Liver (tissue), 9 donors: Measurements from ENCODE around the gene EIPR1. TPM values are rescaled to one million over a fixed set of nuclear protein-coding genes. Genes with fewer than 3 reads are reported as not detected.

Experiments used
- DNase-seq: peaks from one replicate; pipeline ENCODE4 v3.0.0-alpha.2; 2017; ENCODE audit warnings: low spot score
- H3K27ac ChIP-seq, 2 donors: one replicate each; pipeline ENCODE4 v1.7.0; 2013; ENCODE audit warnings: inconsistent platforms in 2 of 2, low read length in 2 of 2, control low read depth in 1 of 2, low read depth in 1 of 2, mild to moderate bottlenecking in 1 of 2
- H3K27me3 ChIP-seq, 4 donors: one replicate each; pipeline versions ENCODE4 v1.6.1 to v1.7.0; 2013; ENCODE audit warnings: low read length in 3 of 4, inconsistent platforms in 1 of 4, mild to moderate bottlenecking in 1 of 4, moderate library complexity in 1 of 4; ENCODE audit not compliant: control insufficient read depth in 4 of 4, insufficient read depth in 4 of 4
- H3K36me3 ChIP-seq, 4 donors: one replicate each; pipeline versions ENCODE4 v1.6.1 to v1.7.0; 2013; ENCODE audit warnings: low read length in 3 of 4, mild to moderate bottlenecking in 3 of 4, low read depth in 1 of 4, moderate library complexity in 1 of 4; ENCODE audit not compliant: control insufficient read depth in 4 of 4, insufficient read depth in 3 of 4
- H3K4me1 ChIP-seq, 4 donors: one replicate each; pipeline versions ENCODE4 v1.6.1 to v1.7.0; 2013; ENCODE audit warnings: low read length in 3 of 4, mild to moderate bottlenecking in 3 of 4, moderate library complexity in 1 of 4; ENCODE audit not compliant: control insufficient read depth in 4 of 4, insufficient read depth in 4 of 4
- H3K4me3 ChIP-seq, 3 donors: one replicate each; pipeline versions ENCODE4 v1.6.1 to v1.7.0; 2013; ENCODE audit warnings: low read length in 3 of 3, control low read depth in 1 of 3, low read depth in 1 of 3, mild to moderate bottlenecking in 1 of 3
- H3K9ac ChIP-seq, 2 donors: one replicate each; pipeline ENCODE4 v1.7.0; 2013; ENCODE audit warnings: low read length in 2 of 2, mild to moderate bottlenecking in 2 of 2, moderate library complexity in 2 of 2, control low read depth in 1 of 2, low read depth in 1 of 2
- H3K9me3 ChIP-seq, 4 donors: one replicate each; pipeline versions ENCODE4 v1.6.1 to v1.7.0; 2013; ENCODE audit warnings: low read length in 3 of 4; ENCODE audit not compliant: control insufficient read depth in 4 of 4
- ATF3 ChIP-seq: IDR thresholded peaks from 2 replicates; pipeline ENCODE4 v1.6.1; 2016; ENCODE audit warnings: antibody characterized with exemption
- CTCF ChIP-seq: fragments of 150-350 bp; IDR thresholded peaks from 2 replicates; pipeline ENCODE4 v1.5.1; 2017; ENCODE audit warnings: improper control_type of control experiment, low read depth, low read length; ENCODE audit not compliant: missing input control
- EGR1 ChIP-seq, 2 donors: IDR thresholded peaks; 2 replicates each; pipeline ENCODE4 v1.6.1; 2016 to 2018; ENCODE audit warnings: antibody characterized with exemption in 2 of 2, low read depth in 2 of 2
- FOXA1 ChIP-seq: IDR thresholded peaks from 2 replicates; pipeline ENCODE4 v1.6.1; 2016; ENCODE audit warnings: antibody characterized with exemption
- FOXA2 ChIP-seq: IDR thresholded peaks from 2 replicates; pipeline ENCODE4 v1.6.1; 2016; ENCODE audit warnings: antibody characterized with exemption
- GABPA ChIP-seq, 2 donors: IDR thresholded peaks in 1 of 2; conservative IDR thresholded peaks in 1 of 2; 2 replicates each; pipeline ENCODE4 v1.6.1; 2016; ENCODE audit warnings: antibody characterized with exemption in 2 of 2, mild to moderate bottlenecking in 1 of 2, moderate library complexity in 1 of 2
- HNF4A ChIP-seq, 2 donors: conservative IDR thresholded peaks; 2 replicates each; pipeline ENCODE4 v1.6.1; 2016; ENCODE audit warnings: antibody characterized with exemption in 2 of 2, mild to moderate bottlenecking in 2 of 2
- HNF4G ChIP-seq: IDR thresholded peaks from 2 replicates; pipeline ENCODE4 v1.6.1; 2016; ENCODE audit warnings: antibody characterized with exemption
- JUND ChIP-seq, 2 donors: IDR thresholded peaks; 2 replicates each; pipeline ENCODE4 v1.6.1; 2016; ENCODE audit warnings: antibody characterized with exemption in 2 of 2
- MAX ChIP-seq: IDR thresholded peaks from 2 replicates; pipeline ENCODE4 v1.6.1; 2016; ENCODE audit warnings: antibody characterized with exemption
- NR2F2 ChIP-seq: IDR thresholded peaks from 2 replicates; pipeline ENCODE4 v1.6.1; 2016; ENCODE audit warnings: antibody characterized with exemption
- RAD21 ChIP-seq, 2 donors: IDR thresholded peaks; 2 replicates each; pipeline ENCODE4 v1.6.1; 2016; ENCODE audit warnings: antibody characterized with exemption in 2 of 2, mild to moderate bottlenecking in 2 of 2
- REST ChIP-seq: IDR thresholded peaks from 2 replicates; pipeline ENCODE4 v1.6.1; 2016; ENCODE audit warnings: antibody characterized with exemption, mild to moderate bottlenecking
- RXRA ChIP-seq, 2 donors: IDR thresholded peaks; 2 replicates each; pipeline ENCODE4 v1.6.1; 2017 to 2018; ENCODE audit warnings: antibody characterized with exemption in 2 of 2, mild to moderate bottlenecking in 1 of 2
- SP1 ChIP-seq: IDR thresholded peaks from 2 replicates; pipeline ENCODE4 v1.6.1; 2018; ENCODE audit warnings: antibody characterized with exemption, mild to moderate bottlenecking
- TAF1 ChIP-seq: conservative IDR thresholded peaks from 2 replicates; pipeline ENCODE4 v1.6.1; 2016; ENCODE audit warnings: antibody characterized with exemption, mild to moderate bottlenecking
- YY1 ChIP-seq: IDR thresholded peaks from 2 replicates; pipeline ENCODE4 v1.6.1; 2016; ENCODE audit warnings: antibody characterized with exemption, mild to moderate bottlenecking
- ZBTB33 ChIP-seq: IDR thresholded peaks from 2 replicates; pipeline ENCODE4 v1.6.1; 2016; ENCODE audit warnings: antibody characterized with exemption
- WGBS: extraction: QIAGEN DNeasy Blood & Tissue Kit; methylation state at CpG from one replicate; pipeline ENCODE4 v1.1.7; 2013; 5-methylcytosine and 5-hydroxymethylcytosine counted together
- polyA plus RNA-seq, 2 donors: library from polyadenylated mRNA; stranded (reverse) in 1 of 2; unstranded in 1 of 2; fragments of 200-250 nt in 1 of 2; fragments of >200 nt in 1 of 2; fragmentation: Nextera tagmentation in 1 of 2; extraction: Ambion mirVana in 1 of 2; gene quantifications; one replicate each; pipeline versions ENCODE4 v1.2.1 to v1.2.3, GENCODE V29; 2013 to 2015
- total RNA-seq, 2 donors: library from RNA; depleted of rRNA; stranded (reverse); fragments of >200 nt; gene quantifications; one replicate each; pipeline ENCODE4 v1.2.3, GENCODE V29; 2014
- donor health status: healthy.
- donor health status: healthy.
- donor health status: healthy.
- donor health status: healthy.
- donor health status: healthy.

Gene EIPR1
- total and polyA plus RNA-seq, 4 donors = 7.6 to 12.1 (median 11.4) TPM

- Histone ChIP-seq H3K27ac (no peak overlapping the region), H3K4me1 (peaks cover 8 to 37% (median 19%) of the 10 kb centered on the region in 4 donors), H3K9ac (no peak overlapping the region), H3K27me3 (no peaks in the 10 kb centered on the region), H3K9me3 (no peaks in the 10 kb centered on the region), H3K4me3 (peak overlapping the region in 1 of 3 donors; percentile 7), H3K36me3 (peaks cover 0 to 4% (median 2%) of the 10 kb centered on the region in 4 donors)
- DNase-seq = no peak
- 70% methylated on average over 19 of the region's 19 CpGs for WGBS
- TF ChIP-seq HNF4A (conservative IDR thresholded peaks at IDR 0.05) = peak in 1 of 2 donors; percentile 70
- TF ChIP-seq FOXA1 = no peak
- TF ChIP-seq RXRA (IDR thresholded peaks at IDR 0.05) = peak in 1 of 2 donors; percentile 51
Observed at GRCh38 chr2:3323360-3324035, 54.1 kb downstream of the EIPR1 start.

GRCh38 chr2:3322311-3322970, 55.2 kb downstream of the EIPR1 start:
- no peaks in the 10 kb centered on the region for H3K9me3 ChIP-seq
- no peaks in the 10 kb centered on the region for H3K27me3 ChIP-seq
- no peak overlapping the region for H3K4me3 ChIP-seq
- no peak overlapping the region for H3K27ac ChIP-seq
- H3K36me3 ChIP-seq = peaks cover 0 to 5% (median 4%) of the 10 kb centered on the region in 4 donors
- TF ChIP-seq NR2F2 (no peak), HNF4G (no peak), TAF1 (no peak), ATF3 (no peak), CTCF (no peak), YY1 (no peak), RXRA (IDR thresholded peaks at IDR 0.05) (no peak), RAD21 (IDR thresholded peaks at IDR 0.05) (no peak), EGR1 (IDR thresholded peaks at IDR 0.05; ENCODE audit: low read depth in 2 of 2) (no peak), HNF4A (conservative IDR thresholded peaks at IDR 0.05) (no peak), FOXA2 (no peak), MAX (no peak), ZBTB33 (no peak), REST (no peak), GABPA (IDR thresholded peaks at IDR 0.05 in 1 of 2, conservative IDR thresholded peaks at IDR 0.05 in 1 of 2) (no peak), SP1 (no peak), JUND (IDR thresholded peaks at IDR 0.05) (no peak), FOXA1 (no peak)
- WGBS = 95% methylated on average over 18 of the region's 18 CpGs
- DNase-seq = no peak
- H3K4me1 ChIP-seq = peaks cover 8 to 37% (median 19%) of the 10 kb centered on the region in 4 donors
- H3K9ac ChIP-seq = no peak overlapping the region
